Calu3 (cell line): Measurements from ENCODE around the gene KRT36. TPM values are rescaled to one million over a fixed set of nuclear protein-coding genes. Genes with fewer than 3 reads are reported as not detected.

Experiments used
- BruUV-seq: library from RNA; stranded (reverse); fragments of 400-500 nt; replicated peaks from 2 replicates; lab custom pipeline; 2021; lab: Mats Ljungman, UMichigan
- CTCF ChIA-PET: fragments of 300-600 bp; sonication (Branson Sonifier 250); formaldehyde crosslinking; loops from one replicate; lab custom pipeline; 2022; ENCODE audit warnings: antibody characterized with exemption; lab: Charles Lee
- DNase-seq: peaks from one replicate; pipeline ENCODE4 v3.0.0; 2022
- H3K27ac Mint-ChIP-seq: one replicate; pipeline ENCODE4 v1.8.0; 2022; ENCODE audit warnings: mixed read lengths; ENCODE audit not compliant: unreplicated experiment
- H3K27me3 Mint-ChIP-seq: one replicate; pipeline ENCODE4 v1.8.0; 2022; ENCODE audit warnings: mixed read lengths; ENCODE audit not compliant: unreplicated experiment
- H3K36me3 Mint-ChIP-seq: one replicate; pipeline ENCODE4 v1.8.0; 2022; ENCODE audit warnings: mild to moderate bottlenecking, moderate library complexity, mixed read lengths; ENCODE audit not compliant: insufficient read depth, unreplicated experiment
- H3K4me1 Mint-ChIP-seq: one replicate; pipeline ENCODE4 v1.8.0; 2022; ENCODE audit warnings: mild to moderate bottlenecking, low read depth, mixed read lengths; ENCODE audit not compliant: unreplicated experiment
- H3K4me3 Mint-ChIP-seq: one replicate; pipeline ENCODE4 v1.8.0; 2022; ENCODE audit warnings: mild to moderate bottlenecking, low read depth, moderate library complexity, mixed read lengths; ENCODE audit not compliant: unreplicated experiment
- H3K9me3 Mint-ChIP-seq: one replicate; pipeline ENCODE4 v1.8.0; 2022; ENCODE audit warnings: low read depth, mixed read lengths; ENCODE audit not compliant: unreplicated experiment
- intact Hi-C: fragments of 100-400 bp; cut with micrococcal nuclease; formaldehyde crosslinking; loops from one replicate; pipeline ENCODE4 v1.10.0; 2022; ENCODE audit not compliant: unreplicated experiment
- total RNA-seq: library from RNA; stranded (reverse); gene quantifications from 2 replicates; pipeline ENCODE4 v1.2.3, GENCODE V29; 2022
- TF ChIP-seq, protein P1 (sequence below): fragments of 200-600 bp; IDR thresholded peaks from one replicate; pipeline ENCODE4 v1.8.0; 2022; ENCODE audit warnings: antibody characterized with exemption; ENCODE audit not compliant: unreplicated experiment

Gene KRT36
- total RNA-seq, 1 experiment from 2014 or later, result not detected

DNA sequence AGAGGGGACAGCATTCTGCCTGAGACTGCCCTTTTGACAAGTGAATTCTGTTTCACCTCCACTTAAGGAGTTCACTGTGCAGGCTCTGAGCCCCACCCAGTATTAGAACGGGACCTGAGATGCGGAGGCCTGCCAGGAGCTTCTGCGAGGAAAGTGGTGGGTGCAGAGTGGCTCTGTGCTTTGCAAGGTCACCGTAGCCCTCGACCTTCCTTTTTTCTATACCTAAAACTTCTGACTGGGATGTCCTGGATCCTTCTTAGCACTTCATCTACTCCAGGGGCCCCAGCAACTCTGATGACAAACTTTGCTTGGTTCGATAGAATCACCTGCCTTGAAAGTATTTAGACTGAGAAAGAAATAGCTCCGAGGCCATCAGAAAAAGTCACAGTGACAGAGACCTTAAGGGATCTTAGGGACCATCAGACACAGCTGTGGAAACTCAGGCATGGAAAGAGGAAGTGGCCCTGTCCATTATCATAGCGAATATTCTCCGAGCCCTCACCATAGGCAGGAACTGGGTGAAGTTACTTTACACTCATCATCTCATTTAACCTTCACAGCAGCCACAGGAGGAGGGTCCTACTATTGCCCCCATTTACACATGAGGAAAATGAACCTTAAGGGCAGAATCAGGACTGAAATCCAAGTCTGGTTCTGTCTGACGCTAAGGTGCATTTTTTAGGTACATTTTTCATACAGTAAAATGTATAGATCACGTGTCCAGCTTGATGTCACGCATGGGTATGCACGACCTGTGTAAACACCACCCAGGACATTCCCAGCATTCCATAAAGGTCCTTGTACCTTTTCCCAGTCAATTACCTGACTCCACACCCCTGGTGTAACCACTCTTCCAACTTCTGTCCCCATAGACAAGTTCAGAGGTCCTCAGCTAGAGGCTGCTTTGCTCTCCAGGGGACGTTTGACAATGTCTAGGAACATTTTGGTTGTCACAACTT lies 16.4 kb upstream of the KRT36 start:
- intact Hi-C loops, result no loop called here
- Mint-ChIP-seq H3K27me3 (no peaks in the 10 kb centered on the region), H3K4me1 (peaks cover 33% of the 10 kb centered on the region), H3K36me3 (peaks cover 21% of the 10 kb centered on the region), H3K4me3 (no peak overlapping the region), H3K27ac (peak overlapping the region; percentile 45), H3K9me3 (no peaks in the 10 kb centered on the region)
- CTCF ChIA-PET, result interaction anchor here (0.5 to 2.7 kb wide), 5 partner anchors 8 to 488 kb away, joined by 3 to 8 read pairs (median 3); no protein-coding TSS in a partner anchor
- no TSS peak for BruUV-seq
- no peak for DNase-seq
- TF ChIP-seq, protein P1, sequence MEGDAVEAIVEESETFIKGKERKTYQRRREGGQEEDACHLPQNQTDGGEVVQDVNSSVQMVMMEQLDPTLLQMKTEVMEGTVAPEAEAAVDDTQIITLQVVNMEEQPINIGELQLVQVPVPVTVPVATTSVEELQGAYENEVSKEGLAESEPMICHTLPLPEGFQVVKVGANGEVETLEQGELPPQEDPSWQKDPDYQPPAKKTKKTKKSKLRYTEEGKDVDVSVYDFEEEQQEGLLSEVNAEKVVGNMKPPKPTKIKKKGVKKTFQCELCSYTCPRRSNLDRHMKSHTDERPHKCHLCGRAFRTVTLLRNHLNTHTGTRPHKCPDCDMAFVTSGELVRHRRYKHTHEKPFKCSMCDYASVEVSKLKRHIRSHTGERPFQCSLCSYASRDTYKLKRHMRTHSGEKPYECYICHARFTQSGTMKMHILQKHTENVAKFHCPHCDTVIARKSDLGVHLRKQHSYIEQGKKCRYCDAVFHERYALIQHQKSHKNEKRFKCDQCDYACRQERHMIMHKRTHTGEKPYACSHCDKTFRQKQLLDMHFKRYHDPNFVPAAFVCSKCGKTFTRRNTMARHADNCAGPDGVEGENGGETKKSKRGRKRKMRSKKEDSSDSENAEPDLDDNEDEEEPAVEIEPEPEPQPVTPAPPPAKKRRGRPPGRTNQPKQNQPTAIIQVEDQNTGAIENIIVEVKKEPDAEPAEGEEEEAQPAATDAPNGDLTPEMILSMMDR, result no peak

DNA sequence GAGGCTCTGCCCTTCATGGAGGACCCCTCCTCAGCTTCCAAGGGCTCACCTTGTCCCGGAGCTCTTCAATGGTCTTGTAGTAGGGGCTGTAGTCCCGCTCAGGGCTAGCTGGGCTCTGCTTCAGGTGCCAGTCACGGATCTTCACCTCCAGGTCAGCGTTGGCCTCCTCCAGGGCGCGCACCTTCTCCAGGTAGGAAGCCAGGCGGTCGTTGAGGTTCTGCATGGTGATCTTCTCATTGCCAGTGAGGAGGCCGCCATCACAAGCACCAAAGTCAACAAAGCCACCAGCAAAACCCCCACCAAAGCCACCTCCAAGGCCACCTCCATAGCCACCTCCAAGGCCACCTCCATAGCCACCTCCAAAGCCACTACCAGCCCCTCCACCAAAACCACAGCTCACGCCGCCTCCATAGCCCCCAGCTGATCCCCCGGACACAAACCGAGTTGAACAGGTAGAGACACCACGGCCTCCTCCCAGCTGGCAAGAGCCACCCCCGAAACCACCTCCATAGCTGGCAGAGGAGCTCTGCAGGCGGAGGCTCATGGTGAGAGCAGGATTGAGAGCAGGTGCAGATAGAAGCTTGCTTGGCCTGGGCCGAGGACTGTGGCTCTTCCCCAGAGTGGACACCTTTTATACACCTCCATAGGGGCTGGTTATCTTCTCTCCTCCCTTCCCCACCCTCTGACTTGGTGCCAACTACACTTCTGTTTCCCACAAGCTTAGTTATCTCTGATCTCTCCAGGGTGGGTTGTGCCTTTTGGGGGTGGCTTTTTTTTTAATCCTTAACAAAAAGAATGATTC lies 15.5 kb upstream of the KRT36 start, which contains the start of gene KRT13:
Gene KRT13, minus strand, starts transcription at position 606 of the 802 bp plus-strand sequence. Its CDS starts 62 bp downstream, at position 544.
- Mint-ChIP-seq H3K27me3 (no peaks in the 10 kb centered on the region), H3K4me1 (peaks cover 33% of the 10 kb centered on the region), H3K9me3 (no peaks in the 10 kb centered on the region), H3K36me3 (peaks cover 22% of the 10 kb centered on the region), H3K27ac (peak within 1 kb of the TSS; percentile 45), H3K4me3 (no peak within 1 kb of the TSS)
- CTCF ChIA-PET, result interaction anchor here (1.2 to 2.7 kb wide), 4 partner anchors 8 to 43 kb away, joined by 3 to 8 read pairs (median 4); no protein-coding TSS in a partner anchor
- TF ChIP-seq, protein P1, result no peak
- TSS peak; percentile 71 for BruUV-seq
- intact Hi-C loops, result no loop called here
- DNase-seq, result no peak

DNA sequence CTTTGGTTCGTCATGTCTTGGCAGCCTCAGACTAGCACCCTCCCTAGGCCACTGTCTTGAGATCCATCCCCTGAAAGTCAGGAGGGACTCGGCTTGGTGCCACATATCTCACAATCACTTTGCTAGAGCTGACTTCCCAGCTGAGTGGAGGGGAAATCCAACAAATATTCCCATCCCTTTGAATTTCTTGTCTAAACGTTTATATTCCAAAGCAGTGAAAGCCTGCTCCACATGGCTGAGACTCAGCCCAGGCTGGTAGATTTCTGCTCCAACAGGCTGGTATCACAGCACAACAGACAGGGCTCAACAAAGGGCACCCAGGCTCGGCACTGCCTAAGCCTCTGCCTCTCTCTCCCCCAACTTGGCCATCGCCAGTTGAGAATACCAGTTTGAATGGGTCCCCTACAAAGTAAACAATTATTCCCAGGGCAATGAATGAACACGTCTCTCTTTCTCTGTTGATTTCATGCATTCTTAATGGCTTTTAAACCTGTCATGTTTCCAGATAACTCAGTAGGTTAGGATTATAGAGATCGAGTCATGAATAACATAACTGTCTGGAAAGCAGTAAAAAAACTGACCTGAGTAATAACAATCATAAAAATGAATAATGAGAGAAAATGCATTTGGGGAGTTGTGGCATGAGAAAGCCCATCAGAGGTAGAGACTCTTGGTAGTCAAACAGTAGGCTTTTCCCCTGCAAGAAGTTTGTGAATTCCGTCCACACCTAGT lies 14.7 kb upstream of the KRT36 start:
- TF ChIP-seq, protein P1, result no peak
- peaks cover 25% of the 10 kb centered on the region for H3K36me3 Mint-ChIP-seq
- H3K4me3 Mint-ChIP-seq, result no peak overlapping the region
- H3K4me1 Mint-ChIP-seq, result peaks cover 40% of the 10 kb centered on the region
- no peak for DNase-seq
- intact Hi-C loops, result no loop called here
- BruUV-seq, result no TSS peak
- no peaks in the 10 kb centered on the region for H3K27me3 Mint-ChIP-seq
- no peaks in the 10 kb centered on the region for H3K9me3 Mint-ChIP-seq
- H3K27ac Mint-ChIP-seq, result no peak overlapping the region
- CTCF ChIA-PET, result interaction anchor here (1.5 to 1.9 kb wide), 2 partner anchors 17 to 44 kb away, joined by 3 to 5 read pairs; no protein-coding TSS in a partner anchor

DNA sequence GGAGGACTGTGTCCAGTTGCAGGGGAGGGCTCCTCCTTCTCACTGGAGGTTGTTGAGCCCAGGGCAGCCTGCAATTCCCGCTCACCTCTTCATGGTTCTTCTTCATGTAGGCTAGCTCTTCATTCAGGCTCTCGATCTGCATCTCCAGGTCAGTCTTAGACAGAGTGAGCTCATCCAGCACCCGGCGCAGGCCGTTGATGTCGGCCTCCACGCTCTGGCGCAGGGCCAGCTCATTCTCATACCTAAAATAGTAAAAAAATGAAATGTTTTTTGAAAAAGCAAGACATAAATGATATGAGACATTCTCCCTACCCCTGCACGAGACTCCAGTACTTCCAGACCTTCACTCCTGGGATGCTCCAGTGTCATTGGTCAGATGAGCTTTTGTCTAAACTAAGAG lies 13.5 kb upstream of the KRT36 start:
- H3K27me3 Mint-ChIP-seq, result no peaks in the 10 kb centered on the region
- no peak overlapping the region for H3K4me3 Mint-ChIP-seq
- CTCF ChIA-PET, result interaction anchor here (0.5 to 1.9 kb wide), 3 partner anchors 19 to 45 kb away, joined by 3 to 5 read pairs (median 3); no protein-coding TSS in a partner anchor
- H3K36me3 Mint-ChIP-seq, result peaks cover 19% of the 10 kb centered on the region
- H3K9me3 Mint-ChIP-seq, result no peaks in the 10 kb centered on the region
- H3K27ac Mint-ChIP-seq, result no peak overlapping the region
- BruUV-seq, result no TSS peak
- H3K4me1 Mint-ChIP-seq, result peaks cover 53% of the 10 kb centered on the region
- TF ChIP-seq, protein P1, result no peak
- intact Hi-C loops, result no loop called here
- no peak for DNase-seq
